HEK293T (cell line): Measurements from ENCODE around the gene DSTYK.

Source experiments
- CTBP1 ChIP-seq: fragments of 450-650 bp; IDR thresholded peaks from 2 replicates; pipeline ENCODE4 v1.6.1; 2016; ENCODE audit warnings: borderline replicate concordance
- FOXM1 ChIP-seq: fragments of 450-650 bp; IDR thresholded peaks from 2 replicates; pipeline ENCODE4 v1.6.1; 2017; ENCODE audit warnings: mild to moderate bottlenecking, borderline replicate concordance
- SUZ12 ChIP-seq: fragments of 450-650 bp; IDR thresholded peaks from 2 replicates; pipeline ENCODE4 v1.6.1; 2016; ENCODE audit warnings: mild to moderate bottlenecking

- TF ChIP-seq SUZ12 (no peak), CTBP1 (no peak), FOXM1 (no peak)
Measured at GRCh38 chr1:205179842-205180241, 31.7 kb downstream of the DSTYK start.
